Body of pancreas (tissue), 4 donors: ENCODE data around the gene FNDC3B.

Source experiments
- CTCF ChIP-seq, 7 experiments: fragments of 450-650 bp in 4 of 7; fragments of 200-600 bp in 3 of 7; sonication (generic) in 3 of 7; IDR thresholded peaks; one replicate each; pipeline ENCODE4 v1.5.1; 2016 to 2019; ENCODE audit warnings: antibody characterized with exemption in 7 of 7
- POLR2A ChIP-seq, 3 donors: fragments of 450-650 bp; IDR thresholded peaks; one replicate each; pipeline ENCODE4 v1.6.1; 2016; ENCODE audit warnings: antibody characterized with exemption in 3 of 3, mild to moderate bottlenecking in 2 of 3

- TF ChIP-seq CTCF (IDR thresholded peaks at IDR 0.05), result peak in 2 of 7 experiments; percentile 9 to 23
- TF ChIP-seq POLR2A (IDR thresholded peaks at IDR 0.05), result no peak
Observed at GRCh38 chr3:172321035-172321434, 281.7 kb downstream of the FNDC3B start.
